NCI-H446 treated with DMSO at 0.1 percent for 48 hours (cell line): Measurements from ENCODE around the gene REM1.

Experiments
- DNase-seq: peaks from one replicate; lab custom pipeline; 2025; lab: John Stamatoyannopoulos, UW

Gene REM1

DNA sequence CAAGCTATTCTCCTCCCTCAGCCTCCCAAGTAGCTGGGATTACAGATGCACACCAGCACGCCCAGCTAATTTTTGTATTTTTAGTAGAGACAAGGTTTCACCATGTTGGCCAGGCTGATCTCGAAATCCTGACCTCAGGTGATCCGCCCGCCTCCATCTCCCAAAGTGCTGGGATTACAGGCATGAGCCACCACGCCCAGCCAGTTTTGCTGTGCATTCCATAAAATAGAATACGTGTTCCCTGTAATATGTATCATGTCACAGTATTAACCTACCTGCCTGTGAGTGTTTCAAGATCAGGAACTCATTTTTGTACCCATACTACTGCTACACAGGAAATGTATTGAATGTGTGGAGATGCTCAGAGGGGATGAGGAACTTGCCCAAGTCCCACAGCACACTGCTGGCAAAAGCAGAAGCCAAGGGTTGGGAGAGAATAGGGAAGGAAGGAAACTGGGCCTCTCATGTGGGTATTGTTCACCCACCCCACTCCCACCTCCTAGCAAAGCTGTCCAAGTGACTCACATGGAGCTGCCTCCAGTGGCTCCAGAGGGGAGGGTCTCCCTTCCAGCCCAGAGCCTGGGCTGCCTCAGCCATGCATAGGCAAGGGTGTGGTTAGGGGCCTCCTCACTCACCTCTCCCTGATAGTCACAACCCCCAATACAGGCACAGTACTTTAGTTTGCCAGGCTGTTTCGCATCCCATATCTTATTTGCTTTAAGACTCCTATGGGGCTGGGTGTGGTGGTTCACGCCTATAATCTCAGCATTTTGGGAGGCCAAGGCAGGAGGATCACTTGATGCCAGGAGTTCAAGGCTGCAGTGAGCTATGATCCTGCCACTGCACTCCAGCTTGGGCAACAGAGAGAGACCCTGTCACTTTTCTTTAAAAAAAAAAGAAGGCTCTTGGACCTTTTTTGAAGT lies 48.5 kb downstream of the REM1 start:
- DNase-seq = no peak

DNA sequence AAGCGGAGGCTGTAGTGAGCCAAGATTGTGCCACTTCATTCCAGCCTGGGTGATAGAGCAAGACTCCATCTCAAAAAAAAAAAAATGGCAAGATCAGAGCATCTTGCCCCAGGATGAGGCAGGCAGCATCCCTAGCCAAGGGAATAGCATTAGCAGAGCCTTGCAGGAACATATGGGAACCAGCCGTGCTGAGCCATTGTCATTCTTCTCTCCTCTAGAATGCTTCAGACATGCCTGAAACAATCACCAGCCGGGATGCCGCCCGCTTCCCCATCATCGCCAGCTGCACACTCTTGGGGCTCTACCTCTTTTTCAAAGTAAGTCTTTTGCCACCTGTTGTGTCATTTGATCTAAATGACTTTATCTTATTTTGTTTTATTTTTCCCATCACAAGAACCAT lies 52.2 kb downstream of the REM1 start:
- DNase-seq = no peak
